Esophagus mucosa (tissue), 1 donor: ENCODE measurements around the gene VSIR. TPM values are rescaled to one million over a fixed set of nuclear protein-coding genes. Genes with fewer than 3 reads are reported as not detected.
A peak's percentile ranks its signal among the peaks of the same experiment; 100 is the strongest.

Experiments used
- ATAC-seq: fragments of 200-7000 bp; cut with Tn5 transposase; one replicate; pipeline ENCODE4 v1.9.1; 2020
- total RNA-seq: library from RNA; stranded (reverse); gene quantifications from one replicate; pipeline ENCODE4 v1.2.4, GENCODE V29; 2023
- donor health status: DM: yes; HTN: yes; CAD: no.

VSIR gene
- total RNA-seq, 1 donor from 2014 or later: 45.8 TPM

GRCh38 chr10:71727105-71727737 lies 46.1 kb downstream of the VSIR start:
- ATAC-seq: peak; percentile 52

- ATAC-seq: peak; percentile 10
Measured at GRCh38 chr10:71726580-71727104, 46.7 kb downstream of the VSIR start.

- no peak for ATAC-seq
Measured at GRCh38 chr10:71725998-71726579, 47.2 kb downstream of the VSIR start.

GRCh38 chr10:71725249-71725648 lies 48.1 kb downstream of the VSIR start:
- no peak for ATAC-seq

- no peak for ATAC-seq
Measured at GRCh38 chr10:71724539-71724938, 48.8 kb downstream of the VSIR start.

- ATAC-seq: no peak
Measured at GRCh38 chr10:71723311-71723710, 50.0 kb downstream of the VSIR start.

GRCh38 chr10:71722849-71723248 lies 50.5 kb downstream of the VSIR start:
- ATAC-seq: no peak

- ATAC-seq: no peak
Measured at GRCh38 chr10:71721313-71721712, 52.0 kb downstream of the VSIR start.

GRCh38 chr10:71720288-71720687 lies 53.0 kb downstream of the VSIR start:
- no peak for ATAC-seq

- no peak for ATAC-seq
Measured at GRCh38 chr10:71719464-71720201, 53.7 kb downstream of the VSIR start, which contains the start of gene C10orf105. Gene C10orf105 (minus strand): TSS chr10:71719778. CDS start chr10:71716337, 3,441 bp downstream.

GRCh38 chr10:71719042-71719441 lies 54.3 kb downstream of the VSIR start:
- ATAC-seq: no peak

GRCh38 chr10:71718165-71718698 lies 55.1 kb downstream of the VSIR start:
- no peak for ATAC-seq

- ATAC-seq: no peak
Measured at GRCh38 chr10:71717551-71717951, 55.8 kb downstream of the VSIR start.

GRCh38 chr10:71717056-71717455 lies 56.3 kb downstream of the VSIR start:
- no peak for ATAC-seq

- no peak for ATAC-seq
Measured at GRCh38 chr10:71716426-71716825, 56.9 kb downstream of the VSIR start.

- no peak for ATAC-seq
Measured at GRCh38 chr10:71715860-71716259, 57.5 kb downstream of the VSIR start.

- no peak for ATAC-seq
Measured at GRCh38 chr10:71715026-71715425, 58.3 kb downstream of the VSIR start.

GRCh38 chr10:71714592-71714991 lies 58.7 kb downstream of the VSIR start:
- no peak for ATAC-seq

- peak; percentile 32 for ATAC-seq
Measured at GRCh38 chr10:71714031-71714410, 59.3 kb downstream of the VSIR start.

- peak; percentile 86 for ATAC-seq
Measured at GRCh38 chr10:71713135-71714030, 59.9 kb downstream of the VSIR start.

- ATAC-seq: peak; percentile 0
Measured at GRCh38 chr10:71712572-71713134, 60.7 kb downstream of the VSIR start.

GRCh38 chr10:71712170-71712569 lies 61.1 kb downstream of the VSIR start:
- no peak for ATAC-seq
